ENCODE results near the gene MIB2.
"Not testable (repeated sequence)": the region's sequence is repeated elsewhere in the genome, so short reads cannot be mapped to it uniquely, and the experiment has no call there.

MIB2 gene

DNA sequence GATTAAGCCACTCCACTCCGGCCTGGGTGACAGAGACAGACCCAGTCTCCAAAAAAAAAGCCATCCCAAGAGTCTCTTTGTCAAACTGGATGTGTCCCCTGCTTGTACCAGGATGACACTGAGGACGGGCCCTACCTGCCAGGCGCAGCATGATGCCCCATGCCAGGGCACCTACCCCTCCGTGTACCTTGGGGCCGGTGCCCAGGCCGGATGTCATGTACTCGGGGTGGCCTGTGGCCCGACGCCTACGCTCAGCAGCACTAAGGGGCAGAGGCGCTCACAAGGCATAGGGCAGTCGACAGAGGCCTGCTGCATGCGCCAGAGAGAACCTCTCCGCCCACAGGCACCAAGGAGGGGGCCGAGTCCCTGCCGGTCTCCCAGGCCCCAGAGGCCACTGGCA lies 24.1 kb downstream of the MIB2 start:
- DNase-seq (ENCODE audit: low read depth); H3K4me3 ChIP-seq (ENCODE audit: low read depth, low read length): not testable (repeated sequence)

DNA sequence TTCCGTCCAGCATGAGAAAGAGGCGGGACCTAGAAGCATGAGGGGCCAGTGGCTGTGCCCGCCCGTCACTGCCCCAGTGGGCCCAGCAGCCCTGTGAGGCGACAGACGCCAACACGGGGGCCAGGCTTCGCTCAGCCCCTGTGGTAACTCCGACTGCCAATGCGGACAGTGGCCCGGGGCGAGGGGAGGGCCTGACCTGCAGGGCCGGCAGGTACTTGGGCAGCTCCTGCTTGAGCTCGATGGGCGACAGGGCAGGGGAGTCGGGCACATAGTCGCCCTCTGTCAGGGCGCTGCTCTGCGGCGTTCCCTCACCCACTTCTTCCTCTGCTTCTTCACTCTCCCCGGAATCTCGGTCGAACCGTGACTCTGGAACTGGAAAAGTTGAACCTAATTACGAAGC lies 24.8 kb downstream of the MIB2 start:
- H3K4me3 ChIP-seq (ENCODE audit: low read depth, low read length); DNase-seq (ENCODE audit: low read depth): not testable (repeated sequence)

DNA sequence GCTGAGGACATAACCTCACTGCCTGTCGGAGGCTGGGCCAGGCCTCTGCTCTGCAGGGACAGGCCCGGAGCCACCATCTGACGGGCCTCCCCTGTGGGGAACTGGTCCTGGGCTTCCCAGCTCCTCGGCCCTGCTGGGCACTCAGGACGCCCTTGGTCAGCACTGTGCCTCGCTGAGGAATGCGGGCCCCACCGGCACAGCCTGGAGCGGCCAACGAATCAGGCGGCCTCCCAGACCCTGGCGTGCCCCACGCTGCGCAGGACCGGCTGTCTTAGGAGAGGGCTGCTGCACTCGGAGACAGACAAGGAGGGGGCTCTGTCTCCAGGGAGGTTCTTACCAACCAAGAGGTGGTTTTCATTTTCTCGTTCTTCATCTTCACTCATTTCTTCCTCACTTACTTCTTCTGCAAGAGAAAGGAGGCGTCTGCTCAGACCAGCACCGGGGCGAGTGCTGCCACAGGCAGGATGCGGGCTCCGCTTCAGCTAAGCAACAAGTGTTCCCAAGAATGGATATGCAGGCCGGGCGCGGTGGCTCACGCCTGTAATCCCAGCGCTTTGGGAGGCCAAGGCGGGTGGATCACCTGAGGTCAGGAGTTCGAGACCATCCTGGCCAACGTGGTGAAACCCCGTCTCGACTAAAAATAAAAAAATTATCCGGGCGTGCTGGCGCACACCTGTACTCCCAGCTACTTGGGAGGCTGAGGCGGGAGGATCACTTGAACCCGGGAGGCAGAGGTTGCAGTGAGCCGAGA lies 25.6 kb downstream of the MIB2 start:
- not testable (repeated sequence) for H3K4me3 ChIP-seq (ENCODE audit: low read depth, low read length); DNase-seq (ENCODE audit: low read depth)

DNA sequence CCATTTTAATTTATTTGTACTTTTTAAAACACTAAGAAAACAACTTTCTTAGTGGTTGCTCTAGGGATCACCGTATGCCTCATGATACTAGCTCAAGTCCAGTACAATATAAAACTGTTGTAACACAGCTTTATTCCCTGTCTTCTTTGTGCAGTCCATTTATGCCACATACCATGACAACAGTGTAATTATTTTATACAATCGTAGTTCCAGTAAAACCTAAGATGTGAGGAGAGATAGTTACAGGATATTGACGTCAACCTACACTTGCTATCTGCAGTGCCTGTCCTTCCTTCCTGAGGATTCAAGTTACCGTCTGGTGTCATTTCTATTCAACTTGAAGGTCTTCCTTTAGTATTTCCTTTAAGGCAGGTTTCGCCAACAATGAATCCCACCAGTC lies 31.0 kb downstream of the MIB2 start:
- not testable (repeated sequence) for H3K4me3 ChIP-seq (ENCODE audit: low read depth, low read length); DNase-seq (ENCODE audit: low read depth)

DNA sequence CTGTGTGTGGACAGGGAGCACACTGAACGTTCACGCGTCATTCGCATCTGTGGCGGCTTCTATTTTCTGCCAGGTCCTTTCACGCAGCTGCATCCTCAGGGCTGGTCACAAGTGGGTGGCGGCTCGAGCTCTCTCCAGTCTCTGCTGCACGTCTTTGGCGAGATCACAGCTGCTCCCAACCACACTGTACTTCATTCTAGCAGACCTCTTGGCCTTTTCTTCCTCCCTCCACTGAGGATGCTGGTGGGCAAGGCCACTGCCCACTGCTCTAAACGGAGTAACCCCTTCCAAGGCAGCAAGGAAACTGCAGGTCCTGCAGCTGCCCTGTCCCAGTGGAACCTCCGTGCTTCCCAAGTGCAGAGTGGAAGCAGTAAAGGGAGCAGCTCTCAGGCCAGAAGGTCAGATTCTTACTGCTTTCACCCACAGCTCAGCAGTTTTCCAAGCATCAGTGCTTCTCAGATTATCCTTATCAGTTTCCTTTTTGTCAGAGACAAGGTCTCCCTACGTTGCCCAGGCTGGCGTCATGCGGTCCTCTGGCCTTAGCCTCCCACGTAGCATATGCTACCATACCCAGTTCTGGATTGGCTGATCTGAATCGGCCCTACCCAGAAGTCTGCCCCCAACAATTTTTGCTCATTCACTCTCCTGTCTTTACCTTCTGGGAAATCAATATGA lies 32.4 kb downstream of the MIB2 start:
- not testable (repeated sequence) for DNase-seq (ENCODE audit: low read depth); H3K4me3 ChIP-seq (ENCODE audit: low read depth, low read length)

DNA sequence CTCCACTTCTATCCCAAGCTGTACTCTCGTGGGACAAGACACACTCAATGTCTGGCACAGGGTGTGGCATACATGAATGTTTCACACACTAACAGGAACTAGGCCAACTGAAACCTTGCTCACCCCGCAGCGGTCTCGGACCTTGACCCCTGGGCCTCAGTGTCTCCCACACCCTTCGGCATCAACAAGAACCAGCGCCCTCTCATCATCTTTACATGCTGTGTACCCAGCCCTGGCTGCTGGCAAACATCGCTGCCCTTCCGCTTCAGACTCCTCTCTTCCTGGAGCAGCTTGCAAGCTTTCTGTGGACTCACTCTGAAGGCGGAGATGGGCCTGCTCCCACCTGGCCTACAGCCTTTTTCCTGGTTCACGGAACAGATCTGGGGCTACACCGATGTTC lies 33.0 kb downstream of the MIB2 start:
- DNase-seq (ENCODE audit: low read depth); H3K4me3 ChIP-seq (ENCODE audit: low read depth, low read length): not testable (repeated sequence)

DNA sequence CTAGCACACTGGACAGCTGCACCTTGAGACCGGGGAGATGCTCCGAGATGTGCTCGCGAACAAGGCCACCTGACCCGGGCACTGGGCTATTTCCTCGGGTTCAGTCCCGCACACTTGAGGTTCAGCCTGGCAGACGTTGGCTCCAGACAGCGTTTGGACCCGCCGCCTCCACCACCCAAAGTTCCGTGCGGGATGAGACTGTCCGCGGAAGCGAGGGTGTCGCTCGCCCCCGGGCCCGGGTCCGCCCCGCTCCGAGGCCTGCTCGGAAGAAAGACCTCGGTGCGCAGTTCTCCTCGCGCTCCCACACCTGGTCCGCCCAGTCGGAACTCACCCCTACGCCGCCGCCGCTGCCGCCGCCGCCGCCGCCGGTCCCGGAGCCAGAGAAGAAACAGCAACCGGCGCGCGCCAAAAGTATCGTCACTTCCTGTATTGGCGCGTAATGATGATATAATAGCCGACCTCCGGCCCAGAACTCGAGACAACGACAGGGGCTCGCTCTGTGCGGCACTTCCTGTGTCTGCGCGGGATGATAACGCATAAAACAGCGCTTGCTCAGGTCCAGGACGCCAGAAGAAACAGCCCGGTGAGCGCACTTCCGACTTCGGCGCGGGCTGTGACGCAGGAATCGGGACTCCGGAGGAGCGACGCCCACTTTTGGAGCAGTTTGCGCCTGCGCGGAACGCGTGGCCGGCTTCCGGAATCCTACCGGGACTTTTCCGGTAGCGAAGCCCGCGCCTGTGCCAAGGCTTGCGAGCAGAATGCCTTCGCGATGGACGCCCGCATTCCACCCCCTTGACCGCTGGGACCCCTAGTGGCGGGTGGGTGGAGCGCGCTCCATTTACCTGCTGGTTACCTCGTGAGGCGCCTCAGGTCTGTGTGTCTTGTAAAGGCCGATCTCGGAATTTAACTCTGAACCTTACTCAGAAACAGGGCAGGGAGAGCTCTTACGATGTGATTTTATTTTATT lies 43.6 kb downstream of the MIB2 start, which contains the start of gene CDK11B:
TSS of gene CDK11B (minus strand) at position 422 of the 967 bp plus-strand sequence. CDS start 1,519 bp downstream, outside the sequence.
- peak; percentile 83 for DNase-seq (ENCODE audit: low read depth)
- H3K4me3 ChIP-seq (ENCODE audit: low read depth, low read length) = peak within 1 kb of the TSS; percentile 62

DNA sequence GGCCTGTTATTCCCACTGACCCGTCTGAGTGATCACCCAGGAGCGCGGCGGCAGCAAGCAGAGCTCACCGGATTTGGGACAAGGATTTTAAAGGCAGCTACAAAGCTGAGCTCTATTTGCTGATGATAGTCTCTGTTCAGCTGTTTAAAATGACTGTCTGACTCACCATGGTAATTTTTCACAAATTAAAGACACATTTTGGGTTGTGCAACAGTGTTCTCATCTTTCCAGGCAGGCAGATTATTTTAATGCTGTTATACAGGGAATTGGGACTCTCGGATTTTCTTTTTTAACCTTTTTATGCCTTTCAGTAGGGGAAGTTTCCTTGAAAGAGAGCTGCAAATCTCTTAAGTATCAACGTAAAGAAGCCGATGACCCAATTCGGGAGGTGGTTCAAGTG lies 47.1 kb downstream of the MIB2 start:
- DNase-seq (ENCODE audit: low read depth); H3K4me3 ChIP-seq (ENCODE audit: low read depth, low read length): not testable (repeated sequence)

DNA sequence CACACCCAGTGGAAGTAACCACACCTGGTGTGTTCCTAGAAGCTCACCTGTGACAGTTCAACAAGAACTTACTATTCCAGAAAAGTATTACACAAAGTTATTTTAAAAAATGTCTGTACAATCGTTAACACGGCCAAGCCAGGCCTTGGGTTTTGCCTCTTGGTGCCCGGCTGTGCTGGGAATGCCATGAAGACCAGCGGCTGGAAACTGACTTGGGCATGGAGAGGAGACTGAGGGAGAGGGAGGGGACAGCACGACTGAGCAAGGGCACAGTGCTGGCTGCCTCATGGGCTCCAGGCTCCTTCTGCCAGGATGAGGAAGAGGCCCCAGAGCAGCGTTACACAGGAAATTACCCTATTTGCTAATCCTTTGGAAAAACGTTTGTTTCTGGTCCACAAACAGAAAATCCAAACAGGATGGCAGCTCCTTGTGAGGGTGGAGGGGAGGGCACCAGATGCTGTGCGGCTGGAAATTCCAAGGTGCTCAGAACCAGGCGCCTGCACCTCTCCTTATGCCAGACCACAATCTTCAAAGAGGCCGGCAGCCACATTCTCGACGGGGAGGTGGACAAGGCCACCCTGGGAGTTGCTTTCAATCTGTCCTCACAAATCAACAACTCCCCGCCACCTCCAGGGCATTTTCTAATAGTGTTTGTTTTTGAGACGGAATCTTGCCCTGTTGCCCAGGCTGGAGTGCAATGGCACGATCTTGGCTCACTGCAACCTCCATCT lies 47.7 kb downstream of the MIB2 start:
- DNase-seq (ENCODE audit: low read depth); H3K4me3 ChIP-seq (ENCODE audit: low read depth, low read length): not testable (repeated sequence)

DNA sequence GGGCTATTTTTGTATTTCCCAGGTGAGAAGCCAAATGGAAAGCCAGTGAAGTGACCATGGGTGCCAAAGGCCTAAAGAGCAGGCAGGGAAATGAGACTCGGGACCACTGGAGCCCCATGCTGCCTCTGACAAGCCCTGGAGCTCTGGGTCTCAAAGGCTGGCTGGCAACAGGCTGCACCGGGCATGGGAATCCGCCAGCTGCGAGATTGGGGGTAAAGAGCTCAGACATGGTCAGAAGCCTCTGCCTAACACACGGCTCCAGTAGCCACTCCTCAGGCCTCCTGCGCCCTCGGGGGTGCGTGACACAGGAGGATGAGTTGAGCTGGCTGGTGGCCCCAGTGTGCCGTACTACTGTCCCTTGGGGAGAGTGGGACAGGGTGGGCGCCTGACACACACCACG lies 49.0 kb downstream of the MIB2 start:
- H3K4me3 ChIP-seq (ENCODE audit: low read depth, low read length); DNase-seq (ENCODE audit: low read depth): not testable (repeated sequence)

DNA sequence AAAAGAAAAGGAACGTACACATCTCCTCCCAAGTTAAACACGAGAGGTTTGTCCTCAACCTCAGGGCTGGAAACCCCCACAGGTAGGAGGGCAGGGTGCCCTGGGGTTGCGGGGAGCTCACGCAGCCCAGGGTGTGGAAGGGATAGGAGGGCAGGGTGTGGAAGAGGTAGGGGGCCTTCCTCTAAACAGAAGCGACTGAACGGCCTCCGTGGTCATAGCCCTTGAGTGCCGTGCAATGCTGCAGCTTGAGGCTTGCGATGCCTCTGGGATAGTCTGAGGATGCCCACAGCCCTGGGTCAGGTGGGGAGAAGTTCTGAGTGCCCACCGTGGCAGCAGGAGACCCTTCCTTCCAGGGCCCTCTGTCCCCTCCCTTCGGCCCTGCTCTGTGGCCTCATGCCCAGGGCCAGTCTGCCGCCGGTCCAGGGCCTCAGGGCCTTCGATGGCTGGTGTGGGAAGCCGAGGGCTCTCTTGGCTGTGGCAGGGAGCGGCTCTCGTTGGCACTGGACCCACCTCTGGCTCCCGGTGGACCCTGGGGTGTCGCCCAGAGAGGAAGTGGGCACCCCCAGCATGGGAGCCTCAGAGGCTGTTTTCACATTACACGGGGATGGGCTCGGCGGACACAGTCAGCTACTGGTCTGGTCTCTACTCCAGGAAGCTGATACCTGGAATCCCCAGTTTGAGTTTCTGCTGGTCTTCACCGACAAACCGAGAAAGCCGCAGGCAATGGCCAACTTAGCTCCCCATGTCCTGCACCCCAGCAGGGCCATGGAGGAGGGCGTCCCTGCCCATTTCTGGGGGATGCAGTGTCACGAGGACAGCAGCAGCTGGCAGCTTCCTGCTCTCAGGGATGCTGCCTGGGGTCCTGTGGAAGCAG lies 49.9 kb downstream of the MIB2 start:
- TF ChIP-seq, protein P1, sequence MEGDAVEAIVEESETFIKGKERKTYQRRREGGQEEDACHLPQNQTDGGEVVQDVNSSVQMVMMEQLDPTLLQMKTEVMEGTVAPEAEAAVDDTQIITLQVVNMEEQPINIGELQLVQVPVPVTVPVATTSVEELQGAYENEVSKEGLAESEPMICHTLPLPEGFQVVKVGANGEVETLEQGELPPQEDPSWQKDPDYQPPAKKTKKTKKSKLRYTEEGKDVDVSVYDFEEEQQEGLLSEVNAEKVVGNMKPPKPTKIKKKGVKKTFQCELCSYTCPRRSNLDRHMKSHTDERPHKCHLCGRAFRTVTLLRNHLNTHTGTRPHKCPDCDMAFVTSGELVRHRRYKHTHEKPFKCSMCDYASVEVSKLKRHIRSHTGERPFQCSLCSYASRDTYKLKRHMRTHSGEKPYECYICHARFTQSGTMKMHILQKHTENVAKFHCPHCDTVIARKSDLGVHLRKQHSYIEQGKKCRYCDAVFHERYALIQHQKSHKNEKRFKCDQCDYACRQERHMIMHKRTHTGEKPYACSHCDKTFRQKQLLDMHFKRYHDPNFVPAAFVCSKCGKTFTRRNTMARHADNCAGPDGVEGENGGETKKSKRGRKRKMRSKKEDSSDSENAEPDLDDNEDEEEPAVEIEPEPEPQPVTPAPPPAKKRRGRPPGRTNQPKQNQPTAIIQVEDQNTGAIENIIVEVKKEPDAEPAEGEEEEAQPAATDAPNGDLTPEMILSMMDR (IDR thresholded peaks at IDR 0.05; ENCODE audit: control insufficient read depth, extremely low read depth, insufficient read depth) = no peak
- no peak overlapping the region for H3K4me3 ChIP-seq (ENCODE audit: low read depth, low read length)
- no peak for DNase-seq (ENCODE audit: low read depth)
